Astrocyte (in vitro differentiated cells and primary cell): ENCODE data around the gene TMEM108. TPM values are rescaled to one million over a fixed set of nuclear protein-coding genes. Genes with fewer than 3 reads are reported as not detected.

Experiments used
- DNase-seq: peaks from one replicate; pipeline ENCODE4 v3.0.0-alpha.2; 2010; ENCODE audit warnings: low read depth
- FAIRE-seq: peaks from 2 replicates; lab custom pipeline; 2011; peaks lifted over from hg19 to GRCh38; lab: Jason Lieb, UNC
- H2AFZ ChIP-seq: 2 replicates; pipeline ENCODE4 v1.6.0; 2012; ENCODE audit warnings: low read depth, low read length, inconsistent platforms
- H3K27ac ChIP-seq: 2 replicates; pipeline ENCODE4 v1.5.1; 2011; ENCODE audit warnings: low read depth, low read length, inconsistent platforms
- H3K27me3 ChIP-seq: 2 replicates; pipeline ENCODE4 v1.6.0; 2011; ENCODE audit warnings: low read length, inconsistent platforms; ENCODE audit not compliant: insufficient read depth
- H3K36me3 ChIP-seq: 2 replicates; pipeline ENCODE4 v1.5.1; 2011; ENCODE audit warnings: low read length, inconsistent platforms; ENCODE audit not compliant: insufficient read depth
- H3K4me1 ChIP-seq: 2 replicates; pipeline ENCODE4 v1.5.1; 2011; ENCODE audit warnings: low read length, inconsistent platforms; ENCODE audit not compliant: insufficient read depth
- H3K4me2 ChIP-seq: 2 replicates; pipeline ENCODE4 v1.6.0; 2012; ENCODE audit warnings: low read length, inconsistent platforms
- H3K4me3 ChIP-seq: 2 replicates; pipeline ENCODE4 v1.5.1; 2011; ENCODE audit warnings: low read depth, mild to moderate bottlenecking, low read length, inconsistent platforms; ENCODE audit not compliant: insufficient read depth
- H3K79me2 ChIP-seq: 2 replicates; pipeline ENCODE4 v1.6.0; 2012; ENCODE audit warnings: mild to moderate bottlenecking, low read length, inconsistent platforms; ENCODE audit not compliant: insufficient read depth
- H3K9ac ChIP-seq: 2 replicates; pipeline ENCODE4 v1.6.0; 2012; ENCODE audit warnings: mild to moderate bottlenecking, low read length, inconsistent platforms
- H3K9me3 ChIP-seq: 2 replicates; pipeline ENCODE4 v1.5.1; 2012; ENCODE audit warnings: low read depth, mild to moderate bottlenecking, low read length, inconsistent platforms; ENCODE audit not compliant: insufficient read depth
- H4K20me1 ChIP-seq: 2 replicates; pipeline ENCODE4 v1.6.0; 2012; ENCODE audit warnings: low read length, inconsistent platforms; ENCODE audit not compliant: insufficient read depth
- H3K27ac Mint-ChIP-seq: one replicate; pipeline ENCODE4 v1.8.0; 2021; ENCODE audit warnings: mild to moderate bottlenecking, mixed read lengths; ENCODE audit not compliant: unreplicated experiment
- H3K27me3 Mint-ChIP-seq: one replicate; pipeline ENCODE4 v1.8.0; 2021; ENCODE audit warnings: low read depth, mixed read lengths; ENCODE audit not compliant: unreplicated experiment
- H3K36me3 Mint-ChIP-seq: one replicate; pipeline ENCODE4 v1.8.0; 2021; ENCODE audit warnings: low read depth, mixed read lengths; ENCODE audit not compliant: unreplicated experiment
- H3K4me1 Mint-ChIP-seq: one replicate; pipeline ENCODE4 v1.8.0; 2021; ENCODE audit warnings: low read depth, mixed read lengths; ENCODE audit not compliant: unreplicated experiment
- H3K4me3 Mint-ChIP-seq: one replicate; pipeline ENCODE4 v1.8.0; 2021; ENCODE audit warnings: mild to moderate bottlenecking, moderate library complexity, mixed read lengths; ENCODE audit not compliant: unreplicated experiment
- H3K9me3 Mint-ChIP-seq: one replicate; pipeline ENCODE4 v1.8.0; 2021; ENCODE audit warnings: mild to moderate bottlenecking, mixed read lengths; ENCODE audit not compliant: unreplicated experiment
- CTCF ChIP-seq: IDR thresholded peaks from 2 replicates; pipeline ENCODE4 v1.5.1; 2011; ENCODE audit warnings: low read depth, mild to moderate bottlenecking, inconsistent platforms, low read length, moderate library complexity; ENCODE audit not compliant: insufficient read depth
- EZH2 ChIP-seq: IDR thresholded peaks from 2 replicates; pipeline ENCODE4 v1.6.1; 2012; ENCODE audit warnings: mild to moderate bottlenecking, low read length, inconsistent platforms; ENCODE audit not compliant: insufficient read depth
- total RNA-seq: library from RNA; stranded (reverse); gene quantifications from 2 replicates; pipeline ENCODE4 v1.2.1, GENCODE V29; 2021

The TMEM108 gene
- total RNA-seq, 1 donor from 2014 or later = 5.6 TPM

- FAIRE-seq = no peak
- H3K27ac Mint-ChIP-seq = no peak overlapping the region
- peaks cover 11% of the 10 kb centered on the region for H3K4me1 Mint-ChIP-seq
These were observed 242.4 kb downstream of the TMEM108 start for GRCh38 chr3:133280586-133280985.

GRCh38 chr3:133282236-133282635 is 244.0 kb downstream of the TMEM108 start:
- Histone ChIP-seq H3K4me2 (peak overlapping the region; percentile 6), H3K9me3 (no peaks in the 10 kb centered on the region), H2AFZ (no peak overlapping the region), H3K4me1 (peaks cover 9% of the 10 kb centered on the region), H3K27ac (no peak overlapping the region), H3K9ac (no peak overlapping the region), H3K79me2 (no peaks in the 10 kb centered on the region), H3K4me3 (no peak overlapping the region), H4K20me1 (no peaks in the 10 kb centered on the region), H3K27me3 (no peaks in the 10 kb centered on the region), H3K36me3 (no peaks in the 10 kb centered on the region)
- H3K4me1 Mint-ChIP-seq = peaks cover 11% of the 10 kb centered on the region
- DNase-seq = peak; percentile 61
- H3K9me3 Mint-ChIP-seq = no peaks in the 10 kb centered on the region
- H3K4me3 Mint-ChIP-seq = no peak overlapping the region
- H3K27me3 Mint-ChIP-seq = no peaks in the 10 kb centered on the region
- H3K36me3 Mint-ChIP-seq = no peaks in the 10 kb centered on the region
- TF ChIP-seq CTCF (no peak), EZH2 (no peak)
- FAIRE-seq = peak; percentile 58
- peak overlapping the region; percentile 75 for H3K27ac Mint-ChIP-seq

More at GRCh38 chr3:133280586-133280985, 242.4 kb downstream of the TMEM108 start:
- H3K9me3 Mint-ChIP-seq = no peaks in the 10 kb centered on the region
- no peak overlapping the region for H2AFZ ChIP-seq
- H3K36me3 ChIP-seq = no peaks in the 10 kb centered on the region
- H3K4me3 Mint-ChIP-seq = no peak overlapping the region
- H3K9me3 ChIP-seq = no peaks in the 10 kb centered on the region
- no peak overlapping the region for H3K4me3 ChIP-seq
- no peak overlapping the region for H3K9ac ChIP-seq
- H3K27me3 ChIP-seq = no peaks in the 10 kb centered on the region
- no peak overlapping the region for H3K4me2 ChIP-seq
- H4K20me1 ChIP-seq = no peaks in the 10 kb centered on the region
- no peaks in the 10 kb centered on the region for H3K79me2 ChIP-seq
- no peak overlapping the region for H3K27ac ChIP-seq
- H3K27me3 Mint-ChIP-seq = no peaks in the 10 kb centered on the region
- H3K36me3 Mint-ChIP-seq = no peaks in the 10 kb centered on the region
- peaks cover 9% of the 10 kb centered on the region for H3K4me1 ChIP-seq
- DNase-seq = no peak
- no peak for TF ChIP-seq CTCF
- no peak for TF ChIP-seq EZH2

DNA sequence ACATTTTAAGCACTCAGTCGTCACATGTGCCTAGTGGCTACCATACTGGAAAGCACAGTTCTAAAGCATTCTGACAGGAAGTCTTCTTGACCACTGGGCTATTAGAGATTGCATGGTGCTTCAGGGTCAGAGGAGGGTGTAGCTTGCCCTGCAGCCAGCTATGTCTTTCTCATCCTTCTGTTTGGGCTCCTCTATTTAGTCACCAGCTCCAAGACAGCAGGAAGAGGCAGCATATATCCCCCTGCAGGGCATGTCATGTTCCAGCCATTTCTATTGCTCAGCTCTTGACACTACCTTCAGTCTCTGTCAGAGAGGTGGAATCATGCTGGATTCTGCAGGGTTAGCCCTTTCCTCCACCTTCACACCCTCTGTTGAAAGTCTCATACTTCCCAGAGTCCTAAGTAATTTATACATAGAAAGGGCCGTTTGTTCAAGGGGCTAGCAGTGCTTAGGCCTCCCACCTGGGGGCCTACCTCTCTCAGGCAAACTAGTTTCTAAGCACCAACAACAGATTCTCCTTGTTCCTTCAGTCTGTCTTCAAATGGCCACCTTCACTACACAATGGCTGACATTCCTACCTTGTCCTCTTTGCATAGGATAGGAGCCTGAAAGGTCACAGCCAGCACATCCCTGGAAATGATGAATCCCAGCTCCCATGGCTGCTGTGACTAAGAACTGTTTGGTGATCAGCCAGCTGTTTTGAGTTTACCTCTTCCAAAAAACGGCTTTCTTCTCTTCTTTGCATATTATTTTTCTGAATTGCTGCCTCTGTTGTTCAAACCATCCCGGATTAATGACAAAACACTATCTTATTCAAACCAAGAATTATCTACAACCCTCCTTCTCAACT is 246.0 kb downstream of the TMEM108 start:
- no peaks in the 10 kb centered on the region for H3K9me3 Mint-ChIP-seq
- Histone ChIP-seq H3K4me1 (no peaks in the 10 kb centered on the region), H3K79me2 (no peaks in the 10 kb centered on the region), H3K27me3 (no peaks in the 10 kb centered on the region), H4K20me1 (no peaks in the 10 kb centered on the region), H3K9me3 (no peaks in the 10 kb centered on the region), H3K4me3 (no peak overlapping the region), H2AFZ (no peak overlapping the region), H3K36me3 (no peaks in the 10 kb centered on the region), H3K27ac (no peak overlapping the region), H3K4me2 (no peak overlapping the region), H3K9ac (no peak overlapping the region)
- no peak overlapping the region for H3K4me3 Mint-ChIP-seq
- TF ChIP-seq CTCF (no peak), EZH2 (no peak)
- no peaks in the 10 kb centered on the region for H3K27me3 Mint-ChIP-seq
- DNase-seq = no peak
- no peaks in the 10 kb centered on the region for H3K36me3 Mint-ChIP-seq
- H3K27ac Mint-ChIP-seq = no peak overlapping the region
- FAIRE-seq = no peak
- peaks cover 4% of the 10 kb centered on the region for H3K4me1 Mint-ChIP-seq
